Activated CD8-positive, alpha-beta memory T cell treated with anti-CD3 and anti-CD28 coated beads, Interleukin-2, amount 10 ng/mL, durations not matched to agents 7 days and 5 days (primary cell): ENCODE data around the gene GALM. TPM values are rescaled to one million over a fixed set of nuclear protein-coding genes. Genes with fewer than 3 reads are reported as not detected.
"Not testable (repeated sequence)": the region's sequence is repeated elsewhere in the genome, so short reads cannot be mapped to it uniquely, and the experiment has no call there.

Experiments
- ATAC-seq: fragments of 150-1000 bp; cut with Tn5 transposase; one replicate; pipeline ENCODE4 v1.10.0; 2021; ENCODE audit warnings: moderate library complexity
- CTCF ChIA-PET: fragments of 350-600 bp; sonication (Branson Sonifier 250); formaldehyde crosslinking; loops from one replicate; lab custom pipeline; 2021; ENCODE audit warnings: antibody characterized with exemption; lab: Charles Lee
- DNase-seq: peaks from one replicate; pipeline ENCODE4 v3.0.0-alpha.2; 2020
- H3K27ac Mint-ChIP-seq: one replicate; pipeline ENCODE4 v1.8.0; 2021; ENCODE audit warnings: mild to moderate bottlenecking, mixed read lengths
- H3K27me3 Mint-ChIP-seq: one replicate; pipeline ENCODE4 v1.8.0; 2021; ENCODE audit warnings: mixed read lengths
- H3K36me3 Mint-ChIP-seq: one replicate; pipeline ENCODE4 v1.8.0; 2021; ENCODE audit warnings: mild to moderate bottlenecking, mixed read lengths
- H3K4me1 Mint-ChIP-seq: one replicate; pipeline ENCODE4 v1.8.0; 2021; ENCODE audit warnings: mixed read lengths
- H3K4me3 Mint-ChIP-seq: one replicate; pipeline ENCODE4 v1.8.0; 2021; ENCODE audit warnings: mild to moderate bottlenecking, moderate library complexity, mixed read lengths
- H3K9me3 Mint-ChIP-seq: one replicate; pipeline ENCODE4 v1.8.0; 2022; ENCODE audit warnings: low read depth, mixed read lengths
- total RNA-seq, 2 experiments: library from RNA; stranded (reverse); gene quantifications; one replicate each; pipeline ENCODE4 v1.2.3, GENCODE V29; 2021

Gene GALM
- total RNA-seq, 2 experiments from 2014 or later = 67.1 to 86.0 TPM

- Mint-ChIP-seq H3K27me3 (peaks cover 3% of the 10 kb centered on the region), H3K4me3 (peak overlapping the region; percentile 94), H3K9me3 (no peaks in the 10 kb centered on the region), H3K27ac (peak overlapping the region; percentile 100), H3K36me3 (peaks cover 41% of the 10 kb centered on the region), H3K4me1 (peaks cover 41% of the 10 kb centered on the region)
- ATAC-seq (no peak), DNase-seq (no peak)
- CTCF ChIA-PET = interaction anchor here (0.6 to 2.1 kb wide), 12 partner anchors 9 to 375 kb away, joined by 3 to 8 read pairs (median 3); partner anchors contain the start of genes ATL2 and HNRNPLL
Observed at GRCh38 chr2:38751596-38752410, 85.9 kb downstream of the GALM start.

GRCh38 chr2:38754049-38754448, 88.1 kb downstream of the GALM start:
- DNase-seq (no peak), ATAC-seq (no peak)
- Mint-ChIP-seq H3K27ac (peak overlapping the region; percentile 89), H3K4me1 (peaks cover 22% of the 10 kb centered on the region), H3K9me3 (no peaks in the 10 kb centered on the region), H3K27me3 (peaks cover 3% of the 10 kb centered on the region), H3K4me3 (peak overlapping the region; percentile 72), H3K36me3 (peaks cover 19% of the 10 kb centered on the region)
- CTCF ChIA-PET = interaction anchor here (0.8 to 1.2 kb wide), 2 partner anchors 9 to 22 kb away, joined by 3 to 5 read pairs; no protein-coding TSS in a partner anchor

- Mint-ChIP-seq H3K27me3 (peaks cover 3% of the 10 kb centered on the region), H3K4me1 (peaks cover 21% of the 10 kb centered on the region), H3K27ac (peak overlapping the region; percentile 89), H3K4me3 (peak overlapping the region; percentile 72), H3K9me3 (no peaks in the 10 kb centered on the region), H3K36me3 (peaks cover 15% of the 10 kb centered on the region)
- CTCF ChIA-PET = interaction anchor here (0.8 to 1.2 kb wide), 2 partner anchors 9 to 21 kb away, joined by 3 to 5 read pairs; no protein-coding TSS in a partner anchor
- no peak for ATAC-seq
- peak; percentile 33 for DNase-seq
Observed at GRCh38 chr2:38754506-38754905, 88.6 kb downstream of the GALM start.

- H3K36me3 Mint-ChIP-seq, H3K4me3 Mint-ChIP-seq, H3K27ac Mint-ChIP-seq, CTCF ChIA-PET, ATAC-seq, H3K9me3 Mint-ChIP-seq, DNase-seq, H3K27me3 Mint-ChIP-seq: not testable (repeated sequence)
- H3K4me1 Mint-ChIP-seq = peaks cover 18% of the 10 kb centered on the region
Observed at GRCh38 chr2:38755891-38756290, 90.0 kb downstream of the GALM start.

- Mint-ChIP-seq H3K27me3 (no peaks in the 10 kb centered on the region), H3K9me3 (no peaks in the 10 kb centered on the region), H3K36me3 (no peaks in the 10 kb centered on the region), H3K4me1 (peaks cover 11% of the 10 kb centered on the region), H3K4me3 (no peak overlapping the region), H3K27ac (peak overlapping the region; percentile 18)
- ATAC-seq (peak; percentile 97), DNase-seq (peak; percentile 63)
- CTCF ChIA-PET = interaction anchor here (1.8 to 1.9 kb wide), 2 partner anchors 9 to 12 kb away, joined by 5 to 6 read pairs; partner anchors contain the start of gene SRSF7
Observed at GRCh38 chr2:38763228-38763627, 97.3 kb downstream of the GALM start.

- no peak overlapping the region for H3K4me3 Mint-ChIP-seq
- no peaks in the 10 kb centered on the region for H3K36me3 Mint-ChIP-seq
- CTCF ChIA-PET = interaction anchor here (1.8 to 1.9 kb wide), 2 partner anchors 9 to 12 kb away, joined by 5 to 6 read pairs; partner anchors contain the start of gene SRSF7
- H3K4me1 Mint-ChIP-seq = peaks cover 11% of the 10 kb centered on the region
- no peaks in the 10 kb centered on the region for H3K9me3 Mint-ChIP-seq
- no peak for ATAC-seq
- peak overlapping the region; percentile 18 for H3K27ac Mint-ChIP-seq
- no peaks in the 10 kb centered on the region for H3K27me3 Mint-ChIP-seq
- DNase-seq = no peak
Observed at GRCh38 chr2:38763728-38764127, 97.8 kb downstream of the GALM start.

- ATAC-seq (no peak), DNase-seq (no peak)
- CTCF ChIA-PET = interaction anchor here (0.6 kb wide), 1 partner anchor 14 kb away, joined by 3 read pairs; the partner anchor contains the start of gene SRSF7
- Mint-ChIP-seq H3K4me3 (no peak overlapping the region), H3K4me1 (peaks cover 11% of the 10 kb centered on the region), H3K27ac (no peak overlapping the region), H3K9me3 (no peaks in the 10 kb centered on the region), H3K27me3 (no peaks in the 10 kb centered on the region), H3K36me3 (no peaks in the 10 kb centered on the region)
Observed at GRCh38 chr2:38765149-38765548, 99.2 kb downstream of the GALM start.

GRCh38 chr2:38765551-38765950, 99.6 kb downstream of the GALM start:
- CTCF ChIA-PET = no interaction called here
- Mint-ChIP-seq H3K27ac (no peak overlapping the region), H3K9me3 (no peaks in the 10 kb centered on the region), H3K36me3 (no peaks in the 10 kb centered on the region), H3K27me3 (no peaks in the 10 kb centered on the region), H3K4me3 (no peak overlapping the region), H3K4me1 (peaks cover 11% of the 10 kb centered on the region)
- no peak for DNase-seq
- ATAC-seq = no peak

- ATAC-seq (no peak), DNase-seq (no peak)
- no peaks in the 10 kb centered on the region for H3K36me3 Mint-ChIP-seq
- H3K4me1 Mint-ChIP-seq = peaks cover 4% of the 10 kb centered on the region
- CTCF ChIA-PET = no interaction called here
- H3K27ac Mint-ChIP-seq = no peak overlapping the region
- no peaks in the 10 kb centered on the region for H3K9me3 Mint-ChIP-seq
- peaks cover 18% of the 10 kb centered on the region for H3K27me3 Mint-ChIP-seq
- H3K4me3 Mint-ChIP-seq = no peak overlapping the region
Observed at GRCh38 chr2:38771632-38772031, 105.7 kb downstream of the GALM start.

- Mint-ChIP-seq H3K27ac (no peak overlapping the region), H3K27me3 (peaks cover 22% of the 10 kb centered on the region), H3K9me3 (no peaks in the 10 kb centered on the region), H3K36me3 (peaks cover 3% of the 10 kb centered on the region), H3K4me3 (no peak overlapping the region), H3K4me1 (peaks cover 17% of the 10 kb centered on the region)
- DNase-seq (no peak), ATAC-seq (no peak)
- CTCF ChIA-PET = interaction anchor here (0.9 kb wide), 2 partner anchors 8 to 21 kb away, joined by 3 read pairs; no protein-coding TSS in a partner anchor
Observed at GRCh38 chr2:38775097-38775920, 109.4 kb downstream of the GALM start.

- H3K36me3 Mint-ChIP-seq = peaks cover 3% of the 10 kb centered on the region
Observed at GRCh38 chr2:38775921-38776225, 110.0 kb downstream of the GALM start.

GRCh38 chr2:38776531-38776930, 110.6 kb downstream of the GALM start:
- no peaks in the 10 kb centered on the region for H3K9me3 Mint-ChIP-seq
- ATAC-seq (no peak), DNase-seq (no peak)
- CTCF ChIA-PET = interaction anchor here (0.9 kb wide), 1 partner anchor 10 kb away, joined by 3 read pairs; no protein-coding TSS in a partner anchor
- no peak overlapping the region for H3K27ac Mint-ChIP-seq
- H3K27me3 Mint-ChIP-seq = peaks cover 22% of the 10 kb centered on the region
- peaks cover 8% of the 10 kb centered on the region for H3K36me3 Mint-ChIP-seq
- H3K4me1 Mint-ChIP-seq = peaks cover 17% of the 10 kb centered on the region
- peak overlapping the region; percentile 47 for H3K4me3 Mint-ChIP-seq

More at GRCh38 chr2:38775921-38776225, 110.0 kb downstream of the GALM start:
- ATAC-seq (no peak), DNase-seq (no peak)
- H3K4me1 Mint-ChIP-seq = peaks cover 17% of the 10 kb centered on the region
- H3K27ac Mint-ChIP-seq = no peak overlapping the region
- CTCF ChIA-PET = interaction anchor here (0.9 kb wide), 2 partner anchors 9 to 22 kb away, joined by 3 read pairs; no protein-coding TSS in a partner anchor
- peaks cover 22% of the 10 kb centered on the region for H3K27me3 Mint-ChIP-seq
- no peak overlapping the region for H3K4me3 Mint-ChIP-seq
- H3K9me3 Mint-ChIP-seq = no peaks in the 10 kb centered on the region

- Mint-ChIP-seq H3K4me1 (peaks cover 17% of the 10 kb centered on the region), H3K27ac (peak overlapping the region; percentile 96), H3K36me3 (peaks cover 11% of the 10 kb centered on the region), H3K9me3 (no peaks in the 10 kb centered on the region), H3K27me3 (peaks cover 22% of the 10 kb centered on the region), H3K4me3 (peak overlapping the region; percentile 96)
- DNase-seq = no peak
- no peak for ATAC-seq
- CTCF ChIA-PET = interaction anchor here (1.5 kb wide), 1 partner anchor 242 kb away, joined by 3 read pairs; no protein-coding TSS in a partner anchor
Observed at GRCh38 chr2:38778687-38779082, 112.8 kb downstream of the GALM start.
